ENCODE results near the gene P3H1. TPM values are rescaled to one million over a fixed set of nuclear protein-coding genes. Genes with fewer than 3 reads are reported as not detected.

P3H1 gene
- total RNA-seq, 1 donor from 2014 or later, result 123 TPM

GRCh38 chr1:42742617-42743316 lies 24.1 kb downstream of the P3H1 start:
- H3K4me1 Mint-ChIP-seq, result peaks cover 31% of the 10 kb centered on the region
- H3K36me3 Mint-ChIP-seq, result peaks cover 12% of the 10 kb centered on the region
- H3K27me3 Mint-ChIP-seq (ENCODE audit: low read depth), result no peaks in the 10 kb centered on the region
- TF ChIP-seq CTCF (IDR thresholded peaks at IDR 0.05; ENCODE audit: unreplicated experiment), result no peak
- peak overlapping the region; percentile 27 for H3K27ac Mint-ChIP-seq
- no peaks in the 10 kb centered on the region for H3K9me3 Mint-ChIP-seq
- DNase-seq (ENCODE audit: low spot score in 2 of 2, unreplicated experiment in 2 of 2), result no peak
- H3K4me3 Mint-ChIP-seq, result no peak overlapping the region

GRCh38 chr1:42742141-42742540 lies 24.7 kb downstream of the P3H1 start:
- peaks cover 31% of the 10 kb centered on the region for H3K4me1 Mint-ChIP-seq
- no peak overlapping the region for H3K4me3 Mint-ChIP-seq
- no peak for DNase-seq (ENCODE audit: low spot score in 2 of 2, unreplicated experiment in 2 of 2)
- peaks cover 10% of the 10 kb centered on the region for H3K36me3 Mint-ChIP-seq
- H3K27ac Mint-ChIP-seq, result peak overlapping the region; percentile 27
- H3K27me3 Mint-ChIP-seq (ENCODE audit: low read depth), result no peaks in the 10 kb centered on the region
- no peak for TF ChIP-seq CTCF (IDR thresholded peaks at IDR 0.05; ENCODE audit: unreplicated experiment)
- H3K9me3 Mint-ChIP-seq, result no peaks in the 10 kb centered on the region

GRCh38 chr1:42741706-42742105 lies 25.1 kb downstream of the P3H1 start:
- H3K36me3 Mint-ChIP-seq, result peaks cover 6% of the 10 kb centered on the region
- no peaks in the 10 kb centered on the region for H3K9me3 Mint-ChIP-seq
- no peak for DNase-seq (ENCODE audit: low spot score in 2 of 2, unreplicated experiment in 2 of 2)
- H3K4me1 Mint-ChIP-seq, result peaks cover 31% of the 10 kb centered on the region
- no peaks in the 10 kb centered on the region for H3K27me3 Mint-ChIP-seq (ENCODE audit: low read depth)
- H3K27ac Mint-ChIP-seq, result no peak overlapping the region
- no peak overlapping the region for H3K4me3 Mint-ChIP-seq
- TF ChIP-seq CTCF (IDR thresholded peaks at IDR 0.05; ENCODE audit: unreplicated experiment), result no peak

- Mint-ChIP-seq H3K4me1 (peaks cover 31% of the 10 kb centered on the region), H3K36me3 (peaks cover 4% of the 10 kb centered on the region), H3K4me3 (peak overlapping the region; percentile 19), H3K27ac (no peak overlapping the region), H3K9me3 (no peaks in the 10 kb centered on the region), H3K27me3 (ENCODE audit: low read depth) (no peaks in the 10 kb centered on the region)
- TF ChIP-seq CTCF (IDR thresholded peaks at IDR 0.05; ENCODE audit: unreplicated experiment), result no peak
- DNase-seq (ENCODE audit: low spot score in 2 of 2, unreplicated experiment in 2 of 2), result no peak
Observed at GRCh38 chr1:42740851-42741580, 25.8 kb downstream of the P3H1 start.

- Mint-ChIP-seq H3K9me3 (no peaks in the 10 kb centered on the region), H3K4me3 (peak within 1 kb of the TSS; percentile 28), H3K36me3 (no peaks in the 10 kb centered on the region), H3K4me1 (peaks cover 31% of the 10 kb centered on the region), H3K27ac (no peak within 1 kb of the TSS), H3K27me3 (ENCODE audit: low read depth) (no peaks in the 10 kb centered on the region)
- TF ChIP-seq CTCF (IDR thresholded peaks at IDR 0.05; ENCODE audit: unreplicated experiment), result no peak
- no peak for DNase-seq (ENCODE audit: low spot score in 2 of 2, unreplicated experiment in 2 of 2)
Observed at GRCh38 chr1:42739753-42740700, 26.8 kb downstream of the P3H1 start, which contains the start of gene CLDN19. Gene CLDN19 (minus strand): TSS chr1:42740236. CDS start chr1:42740063, 173 bp downstream.

Data from mesothelial cell of epicardium (in vitro differentiated cells).